ENCODE measurements around the gene TPPP. TPM values are rescaled to one million over a fixed set of nuclear protein-coding genes. Genes with fewer than 3 reads are reported as not detected.
"Not testable (repeated sequence)": the region's sequence is repeated elsewhere in the genome, so short reads cannot be mapped to it uniquely, and the experiment has no call there.

Gene TPPP
- total and polyA plus RNA-seq, 5 donors: 12.2 to 30.1 (median 18.7) TPM

DNA sequence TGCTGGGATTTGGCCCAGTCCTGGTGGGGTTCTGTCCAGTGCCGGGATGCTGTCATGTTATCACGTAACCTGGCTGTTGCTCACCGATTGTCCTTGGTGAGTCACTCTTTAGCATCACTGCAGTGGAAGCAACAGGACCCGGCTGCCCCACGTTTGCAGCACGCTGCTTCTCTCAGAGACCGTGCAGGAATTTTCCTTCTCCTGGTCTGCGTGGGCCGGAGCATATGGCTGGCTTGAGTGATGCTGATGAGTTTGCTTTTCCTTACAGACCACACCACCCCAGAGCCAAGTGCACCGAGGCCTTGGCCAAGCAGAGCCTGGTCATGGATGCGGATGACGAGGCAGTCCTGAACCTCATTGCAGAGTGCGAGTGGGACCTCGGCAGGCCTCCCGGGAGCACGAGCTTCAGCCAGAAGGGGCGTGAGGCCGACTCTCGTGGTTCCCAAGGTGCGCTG lies 59.6 kb downstream of the TPPP start:
- no peak for ATAC-seq
- WGBS: 76% methylated on average over 20 of the region's 20 CpGs
- Histone ChIP-seq H3K27ac (ENCODE audit: low read length) (no peak overlapping the region), H3K27me3 (ENCODE audit: control insufficient read depth, insufficient read depth) (no peaks in the 10 kb centered on the region), H3K4me1 (ENCODE audit: control insufficient read depth, insufficient read depth, low read length) (no peaks in the 10 kb centered on the region), H3K4me3 (ENCODE audit: low read length) (no peak overlapping the region), H3K9me3 (ENCODE audit: control insufficient read depth, low read length) (peaks cover 3% of the 10 kb centered on the region)
- intact Hi-C loops (cut with DNase I): no loop called here
- DNase-seq: no peak

DNA sequence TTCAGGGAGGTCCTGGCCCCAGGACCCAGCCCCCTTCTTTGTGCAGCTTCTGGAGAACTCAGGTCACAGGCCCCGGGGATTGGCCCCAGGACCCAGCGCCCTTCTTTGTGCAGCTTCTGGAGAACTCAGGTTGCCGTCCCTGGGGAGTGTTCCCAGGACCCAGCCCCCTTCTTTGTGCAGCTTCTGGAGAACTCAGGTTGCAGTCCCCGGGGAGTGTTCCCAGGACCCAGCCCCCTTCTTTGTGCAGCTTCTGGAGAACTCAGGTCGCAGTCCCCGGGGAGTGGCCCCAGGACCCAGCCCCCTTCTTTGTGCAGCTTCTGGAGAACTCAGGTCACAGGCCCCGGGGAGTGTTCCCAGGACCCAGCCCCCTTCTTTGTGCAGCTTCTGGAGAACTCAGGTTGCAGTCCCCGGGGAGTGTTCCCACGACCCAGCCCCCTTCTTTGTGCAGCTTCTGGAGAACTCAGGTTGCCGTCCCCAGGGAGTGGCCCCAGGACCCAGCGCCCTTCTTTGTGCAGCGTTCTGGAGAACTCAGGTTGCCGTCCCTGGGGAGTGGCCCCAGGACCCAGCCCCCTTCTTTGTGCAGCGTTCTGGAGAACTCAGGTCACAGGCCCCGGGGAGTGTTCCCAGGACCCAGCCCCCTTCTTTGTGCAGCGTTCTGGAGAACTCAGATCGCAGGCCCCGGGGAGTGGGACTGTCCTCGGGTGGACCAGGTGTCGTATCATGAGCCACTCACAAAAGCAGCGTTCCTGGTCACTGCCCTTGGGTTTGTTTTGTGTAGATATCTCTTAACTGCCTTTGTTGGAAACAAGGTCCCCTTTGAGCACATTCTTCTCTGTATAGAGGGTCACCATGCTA lies 64.6 kb downstream of the TPPP start:
- peak in 1 of 3 donors; percentile 38 for DNase-seq
- 87% methylated on average over 21 of the region's 21 CpGs for WGBS
- H3K27ac ChIP-seq (ENCODE audit: low read length); H3K9me3 ChIP-seq (ENCODE audit: control insufficient read depth, low read length); ATAC-seq; intact Hi-C loops (cut with DNase I); H3K4me1 ChIP-seq (ENCODE audit: control insufficient read depth, insufficient read depth, low read length); H3K27me3 ChIP-seq (ENCODE audit: control insufficient read depth, insufficient read depth); H3K4me3 ChIP-seq (ENCODE audit: low read length): not testable (repeated sequence)

DNA sequence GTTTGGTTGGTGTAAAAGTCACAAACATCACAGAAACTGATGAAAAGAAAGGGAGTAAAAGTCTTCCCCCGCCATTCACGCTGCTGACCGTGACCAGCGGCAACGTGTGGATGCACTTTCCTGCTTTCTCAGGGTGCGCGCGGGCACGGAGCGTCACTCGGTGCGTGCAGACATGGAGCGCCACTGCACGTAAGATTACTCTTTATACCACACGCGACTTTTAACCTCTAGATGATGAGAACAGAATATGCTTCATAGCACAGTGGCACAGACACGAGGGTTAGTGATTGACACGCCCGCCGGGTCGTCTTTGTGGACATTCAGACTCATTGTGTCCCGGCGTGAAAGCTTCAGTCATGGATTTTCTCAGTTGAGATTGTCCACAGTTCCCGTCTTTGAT lies 65.3 kb downstream of the TPPP start:
- Histone ChIP-seq H3K4me3 (ENCODE audit: low read length) (no peak overlapping the region), H3K27me3 (ENCODE audit: control insufficient read depth, insufficient read depth) (no peaks in the 10 kb centered on the region), H3K9me3 (ENCODE audit: control insufficient read depth, low read length) (no peaks in the 10 kb centered on the region), H3K4me1 (ENCODE audit: control insufficient read depth, insufficient read depth, low read length) (no peaks in the 10 kb centered on the region), H3K27ac (ENCODE audit: low read length) (no peak overlapping the region)
- intact Hi-C loops (cut with DNase I): no loop called here
- DNase-seq: peak in 1 of 3 donors; percentile 18
- no peak for ATAC-seq
- 96% methylated on average over 24 of the region's 24 CpGs for WGBS

DNA sequence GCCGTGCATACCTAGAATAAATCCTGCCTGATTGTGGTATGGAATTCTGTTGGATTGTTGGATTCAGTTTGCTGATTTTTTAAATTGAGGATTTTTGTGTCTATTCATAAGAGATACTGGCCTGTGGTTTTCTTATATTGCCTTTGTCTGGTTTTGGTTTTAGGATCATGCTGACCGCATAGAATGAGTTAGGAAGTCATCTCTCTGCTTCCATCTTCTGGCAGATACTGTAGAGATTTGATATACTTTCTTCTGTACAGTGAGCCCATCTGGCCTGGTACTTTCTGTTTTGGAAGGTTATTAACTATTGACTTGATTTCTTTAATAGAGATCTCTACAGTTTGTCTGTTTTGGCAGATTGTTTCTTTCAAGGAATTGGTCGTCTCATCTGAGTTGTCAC lies 66.3 kb downstream of the TPPP start:
- ATAC-seq (no peak), DNase-seq (no peak)
- H3K27me3 ChIP-seq (ENCODE audit: control insufficient read depth, insufficient read depth): no peaks in the 10 kb centered on the region
- H3K4me1 ChIP-seq (ENCODE audit: control insufficient read depth, insufficient read depth, low read length): no peaks in the 10 kb centered on the region
- 89% methylated on average over 3 of the region's 3 CpGs for WGBS
- no peaks in the 10 kb centered on the region for H3K9me3 ChIP-seq (ENCODE audit: control insufficient read depth, low read length)
- no peak overlapping the region for H3K27ac ChIP-seq (ENCODE audit: low read length)
- intact Hi-C loops (cut with DNase I): no loop called here
- H3K4me3 ChIP-seq (ENCODE audit: low read length): no peak overlapping the region

DNA sequence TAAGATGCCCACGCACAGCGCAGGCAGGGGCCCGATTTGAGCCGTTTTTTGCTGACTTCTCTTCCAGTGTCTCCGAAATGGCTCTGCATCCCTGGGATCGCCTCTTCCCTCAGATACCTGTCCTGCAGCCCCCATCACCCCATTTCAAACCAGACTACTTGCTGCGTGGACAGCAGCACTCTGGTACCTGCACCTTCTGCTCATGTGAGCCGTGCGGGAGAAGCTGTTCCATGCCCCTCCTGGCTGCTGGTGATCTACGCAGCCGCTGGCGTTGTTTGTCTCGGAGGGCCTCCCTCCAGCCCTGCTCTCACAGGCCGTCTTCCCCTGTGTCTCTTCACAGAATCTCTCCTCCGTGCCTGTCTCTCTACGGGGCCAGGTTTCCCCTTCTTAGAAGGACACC lies 67.6 kb downstream of the TPPP start:
- DNase-seq (peak in 1 of 3 donors; percentile 29), ATAC-seq (no peak)
- H3K27me3 ChIP-seq (ENCODE audit: control insufficient read depth, insufficient read depth): no peaks in the 10 kb centered on the region
- no peak overlapping the region for H3K27ac ChIP-seq (ENCODE audit: low read length)
- no peak overlapping the region for H3K4me3 ChIP-seq (ENCODE audit: low read length)
- H3K9me3 ChIP-seq (ENCODE audit: control insufficient read depth, low read length): no peaks in the 10 kb centered on the region
- H3K4me1 ChIP-seq (ENCODE audit: control insufficient read depth, insufficient read depth, low read length): no peaks in the 10 kb centered on the region
- WGBS: 96% methylated on average over 16 of the region's 16 CpGs
- intact Hi-C loops (cut with DNase I): no loop called here

DNA sequence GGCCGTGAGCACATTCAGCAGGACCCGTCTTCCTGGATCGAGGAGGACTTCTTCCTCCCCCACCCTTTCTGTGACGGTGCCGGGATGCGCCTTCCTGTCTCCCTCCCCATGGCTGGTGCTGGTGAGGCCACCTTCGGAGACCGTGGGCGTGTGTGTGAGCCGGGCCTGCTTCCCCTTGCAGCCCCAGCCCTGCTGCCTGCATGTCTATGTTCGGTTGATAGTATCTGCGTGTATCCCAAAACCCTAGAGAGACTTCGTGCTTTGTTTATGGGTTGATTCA lies 68.3 kb downstream of the TPPP start:
- Histone ChIP-seq H3K27me3 (ENCODE audit: control insufficient read depth, insufficient read depth) (no peaks in the 10 kb centered on the region), H3K9me3 (ENCODE audit: control insufficient read depth, low read length) (no peaks in the 10 kb centered on the region), H3K4me1 (ENCODE audit: control insufficient read depth, insufficient read depth, low read length) (no peaks in the 10 kb centered on the region), H3K4me3 (ENCODE audit: low read length) (no peak overlapping the region), H3K27ac (ENCODE audit: low read length) (no peak overlapping the region)
- ATAC-seq: peak in 1 of 2 donors; percentile 23
- intact Hi-C loops (cut with DNase I): no loop called here
- peak in 1 of 3 donors; percentile 20 for DNase-seq
- WGBS: 66% methylated on average over 13 of the region's 13 CpGs

DNA sequence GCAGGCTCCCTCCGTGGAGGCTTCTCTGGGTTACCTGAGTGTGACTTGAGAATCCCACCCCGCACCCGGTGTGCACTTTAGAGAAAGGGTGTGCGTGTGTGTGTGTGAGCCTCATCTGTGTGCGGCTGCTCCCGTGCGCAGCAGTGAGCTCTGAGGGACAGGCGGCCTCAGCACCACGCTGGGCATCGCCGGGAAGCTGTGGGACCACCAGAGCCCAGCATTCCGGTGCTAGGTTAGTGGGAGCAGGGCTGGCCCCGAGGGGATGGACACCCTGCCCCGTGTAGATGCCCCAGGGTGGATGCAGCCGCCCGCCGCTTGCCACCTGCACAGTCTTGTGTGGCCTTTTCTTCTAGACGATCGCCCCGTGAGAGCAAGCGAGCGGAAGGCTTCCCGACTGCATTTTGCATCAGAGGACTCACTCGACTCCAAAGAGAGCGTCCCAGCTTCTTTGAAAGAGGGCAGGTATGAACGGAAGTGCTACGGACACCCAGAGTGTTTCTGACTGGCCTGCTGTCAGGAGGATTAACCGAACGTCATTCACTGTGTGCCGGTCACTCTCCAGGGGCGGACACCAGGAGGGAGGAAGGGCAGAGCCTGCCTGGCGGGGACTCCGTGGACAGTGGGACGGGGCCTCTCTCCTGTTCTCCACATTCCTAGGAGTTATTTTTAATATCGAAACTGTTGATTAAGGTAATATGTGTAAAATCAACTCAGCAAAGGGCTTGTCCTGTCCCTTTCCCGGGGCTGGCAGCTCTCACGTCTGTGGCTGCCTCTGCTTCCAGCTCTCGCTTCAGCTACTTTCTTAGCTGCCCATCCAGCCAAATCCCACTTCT lies 68.8 kb downstream of the TPPP start:
- Histone ChIP-seq H3K4me3 (ENCODE audit: low read length) (no peak overlapping the region), H3K4me1 (ENCODE audit: control insufficient read depth, insufficient read depth, low read length) (no peaks in the 10 kb centered on the region), H3K27me3 (ENCODE audit: control insufficient read depth, insufficient read depth) (no peaks in the 10 kb centered on the region), H3K27ac (ENCODE audit: low read length) (no peak overlapping the region), H3K9me3 (ENCODE audit: control insufficient read depth, low read length) (no peaks in the 10 kb centered on the region)
- intact Hi-C loops (cut with DNase I): no loop called here
- WGBS: 90% methylated on average over 38 of the region's 38 CpGs
- ATAC-seq: no peak
- peak in 2 of 3 donors; percentile 28 to 50 for DNase-seq

DNA sequence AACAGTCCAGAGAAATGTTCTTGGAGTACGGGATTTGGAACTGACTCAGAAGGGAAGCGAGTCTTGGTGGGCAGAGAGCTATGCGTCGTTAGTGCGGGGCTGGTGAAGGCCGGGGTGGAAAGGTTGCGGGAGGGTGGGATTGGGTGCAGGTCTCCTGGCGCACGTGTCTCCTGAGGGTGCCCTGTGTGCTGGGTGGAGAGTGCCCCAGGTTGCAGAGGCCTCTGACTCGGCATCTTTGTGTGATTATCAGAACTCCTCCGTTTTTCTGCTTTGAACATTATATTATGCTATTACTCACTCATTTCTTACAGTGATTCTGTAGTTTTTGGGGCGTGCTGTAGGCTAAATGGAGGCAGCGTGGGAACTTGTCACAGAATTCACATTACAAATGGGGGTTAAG lies 69.6 kb downstream of the TPPP start:
- ATAC-seq (no peak), DNase-seq (peak in 1 of 3 donors; percentile 42)
- no peak overlapping the region for H3K4me3 ChIP-seq (ENCODE audit: low read length)
- no peaks in the 10 kb centered on the region for H3K9me3 ChIP-seq (ENCODE audit: control insufficient read depth, low read length)
- intact Hi-C loops (cut with DNase I): no loop called here
- no peak overlapping the region for H3K27ac ChIP-seq (ENCODE audit: low read length)
- WGBS: 97% methylated on average over 13 of the region's 13 CpGs
- no peaks in the 10 kb centered on the region for H3K4me1 ChIP-seq (ENCODE audit: control insufficient read depth, insufficient read depth, low read length)
- H3K27me3 ChIP-seq (ENCODE audit: control insufficient read depth, insufficient read depth): no peaks in the 10 kb centered on the region

DNA sequence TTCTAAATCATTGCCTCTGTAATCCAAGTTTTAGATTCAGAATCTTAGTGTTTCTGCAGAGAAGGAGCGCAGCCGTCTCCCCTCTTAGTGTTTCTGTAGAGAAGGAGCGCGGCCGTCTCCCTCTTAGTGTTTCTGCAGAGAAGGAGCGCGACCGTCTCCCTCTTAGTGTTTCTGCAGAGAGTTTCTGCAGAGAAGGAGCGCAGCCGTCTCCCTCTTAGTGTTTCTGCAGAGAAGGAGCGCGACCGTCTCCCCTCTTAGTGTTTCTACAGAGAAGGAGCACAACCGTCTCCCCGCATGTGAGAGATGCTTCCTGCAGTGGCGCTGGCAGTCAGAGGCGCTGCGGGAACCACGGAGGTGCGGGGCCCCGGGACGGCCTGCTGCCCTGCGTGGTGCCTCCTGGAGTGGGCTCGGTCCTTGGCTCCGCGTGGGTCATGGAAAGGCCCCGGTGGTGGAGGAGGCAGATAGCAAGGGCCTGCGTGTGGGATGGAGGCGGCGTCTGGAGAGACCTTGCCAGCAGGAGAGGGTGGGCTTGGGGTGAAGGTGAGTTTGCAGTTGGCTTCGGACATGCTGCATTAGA lies 70.1 kb downstream of the TPPP start:
- no peak for ATAC-seq
- 95% methylated on average over 31 of the region's 31 CpGs for WGBS
- intact Hi-C loops (cut with DNase I): no loop called here
- no peak overlapping the region for H3K27ac ChIP-seq (ENCODE audit: low read length)
- H3K27me3 ChIP-seq (ENCODE audit: control insufficient read depth, insufficient read depth): no peaks in the 10 kb centered on the region
- DNase-seq: peak in 2 of 3 donors; percentile 43
- H3K4me3 ChIP-seq (ENCODE audit: low read length): no peak overlapping the region
- no peaks in the 10 kb centered on the region for H3K9me3 ChIP-seq (ENCODE audit: control insufficient read depth, low read length)
- no peaks in the 10 kb centered on the region for H3K4me1 ChIP-seq (ENCODE audit: control insufficient read depth, insufficient read depth, low read length)

DNA sequence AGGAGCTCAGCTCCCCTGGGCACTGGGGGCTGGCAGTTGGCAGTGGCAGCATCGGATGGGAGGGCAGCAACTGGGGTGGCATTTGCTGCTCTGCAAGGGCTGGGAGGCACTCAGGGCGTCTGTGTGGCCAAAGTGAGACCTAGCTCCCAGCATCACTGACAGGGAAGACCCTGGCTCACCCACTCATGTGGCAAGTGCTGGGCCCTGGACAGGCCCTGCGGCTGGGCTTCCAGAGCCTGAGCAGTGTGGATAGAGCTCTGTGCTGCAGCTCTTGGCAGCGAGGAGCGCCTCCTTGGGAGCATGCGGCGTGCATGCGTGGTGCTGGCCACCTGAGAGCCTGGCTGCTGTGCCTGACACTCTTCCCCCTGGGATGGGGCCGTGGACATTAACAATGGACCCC lies 70.8 kb downstream of the TPPP start:
- H3K4me1 ChIP-seq (ENCODE audit: control insufficient read depth, insufficient read depth, low read length): no peaks in the 10 kb centered on the region
- no peaks in the 10 kb centered on the region for H3K9me3 ChIP-seq (ENCODE audit: control insufficient read depth, low read length)
- DNase-seq: peak in 2 of 3 donors; percentile 28 to 36
- H3K4me3 ChIP-seq (ENCODE audit: low read length): no peak overlapping the region
- H3K27ac ChIP-seq (ENCODE audit: low read length): no peak overlapping the region
- ATAC-seq: no peak
- H3K27me3 ChIP-seq (ENCODE audit: control insufficient read depth, insufficient read depth): no peaks in the 10 kb centered on the region
- intact Hi-C loops (cut with DNase I): no loop called here
- WGBS: 96% methylated on average over 9 of the region's 9 CpGs

DNA sequence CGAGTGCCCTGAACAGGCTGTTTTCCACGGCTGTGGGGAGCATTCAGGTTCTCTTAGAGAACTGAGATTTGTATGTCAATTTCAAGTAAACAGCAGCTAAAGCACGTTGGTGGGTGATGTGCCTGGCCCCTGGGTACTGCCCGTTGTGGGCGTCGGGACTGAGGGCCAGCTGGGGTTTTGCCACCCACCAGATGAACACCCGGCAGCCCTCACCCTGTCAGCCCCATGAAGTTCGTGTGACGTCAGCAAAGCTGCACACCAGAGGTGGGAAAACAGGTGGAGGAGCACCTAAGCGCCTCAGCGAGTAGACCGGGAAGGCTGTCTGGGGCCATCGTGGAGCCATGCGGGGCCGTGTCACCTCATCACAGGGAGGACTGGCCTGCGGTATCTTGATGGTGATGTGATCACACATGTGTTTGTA lies 71.8 kb downstream of the TPPP start:
- no peaks in the 10 kb centered on the region for H3K4me1 ChIP-seq (ENCODE audit: control insufficient read depth, insufficient read depth, low read length)
- no peaks in the 10 kb centered on the region for H3K9me3 ChIP-seq (ENCODE audit: control insufficient read depth, low read length)
- intact Hi-C loops (cut with DNase I): no loop called here
- H3K27ac ChIP-seq (ENCODE audit: low read length): no peak overlapping the region
- no peak overlapping the region for H3K4me3 ChIP-seq (ENCODE audit: low read length)
- no peaks in the 10 kb centered on the region for H3K27me3 ChIP-seq (ENCODE audit: control insufficient read depth, insufficient read depth)
- 97% methylated on average over 16 of the region's 16 CpGs for WGBS
- ATAC-seq (no peak), DNase-seq (peak in 1 of 3 donors; percentile 33)

All from right cardiac atrium (tissue), 5 donors.